ENCODE results near the gene RNF212.

DNA sequence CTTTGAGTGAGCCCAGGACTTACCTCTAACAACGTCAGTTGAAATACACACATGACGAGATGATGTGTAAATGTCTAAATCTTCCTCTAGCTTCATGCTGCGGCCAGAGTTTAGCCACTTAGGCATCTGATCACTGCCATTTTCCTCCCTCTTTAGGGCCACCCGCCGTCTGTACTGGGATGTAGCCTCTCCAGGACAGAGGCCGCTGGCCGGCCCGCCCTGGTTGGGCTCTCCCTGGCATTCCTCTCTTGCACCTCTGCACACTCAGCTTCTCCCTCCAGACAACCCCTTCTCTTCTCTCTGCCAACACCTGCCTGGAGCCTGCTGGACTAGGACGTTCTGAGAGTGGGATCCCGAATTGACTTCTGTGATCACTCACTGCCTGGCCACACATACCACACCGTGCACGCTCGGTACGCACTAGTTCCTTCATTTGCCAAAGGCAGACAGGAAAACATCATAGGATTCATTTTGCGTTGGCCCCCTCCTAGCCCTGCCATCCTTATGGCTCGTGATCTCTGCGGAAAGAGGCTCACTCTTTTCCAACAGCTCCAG, 33.6 kb downstream of the RNF212 start:
- TF ChIP-seq, protein P1, sequence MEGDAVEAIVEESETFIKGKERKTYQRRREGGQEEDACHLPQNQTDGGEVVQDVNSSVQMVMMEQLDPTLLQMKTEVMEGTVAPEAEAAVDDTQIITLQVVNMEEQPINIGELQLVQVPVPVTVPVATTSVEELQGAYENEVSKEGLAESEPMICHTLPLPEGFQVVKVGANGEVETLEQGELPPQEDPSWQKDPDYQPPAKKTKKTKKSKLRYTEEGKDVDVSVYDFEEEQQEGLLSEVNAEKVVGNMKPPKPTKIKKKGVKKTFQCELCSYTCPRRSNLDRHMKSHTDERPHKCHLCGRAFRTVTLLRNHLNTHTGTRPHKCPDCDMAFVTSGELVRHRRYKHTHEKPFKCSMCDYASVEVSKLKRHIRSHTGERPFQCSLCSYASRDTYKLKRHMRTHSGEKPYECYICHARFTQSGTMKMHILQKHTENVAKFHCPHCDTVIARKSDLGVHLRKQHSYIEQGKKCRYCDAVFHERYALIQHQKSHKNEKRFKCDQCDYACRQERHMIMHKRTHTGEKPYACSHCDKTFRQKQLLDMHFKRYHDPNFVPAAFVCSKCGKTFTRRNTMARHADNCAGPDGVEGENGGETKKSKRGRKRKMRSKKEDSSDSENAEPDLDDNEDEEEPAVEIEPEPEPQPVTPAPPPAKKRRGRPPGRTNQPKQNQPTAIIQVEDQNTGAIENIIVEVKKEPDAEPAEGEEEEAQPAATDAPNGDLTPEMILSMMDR (conservative IDR thresholded peaks at IDR 0.05; ENCODE audit: low read depth, low read length), result no peak
- no peak for TF ChIP-seq EZH2 (IDR thresholded peaks at IDR 0.05; ENCODE audit: low read length, unreplicated experiment)
- no peak for TF ChIP-seq EZH2phosphoT487 (IDR thresholded peaks at IDR 0.05; ENCODE audit: borderline replicate concordance, low read length)
